ENCODE data around the gene FOXN1. TPM values are rescaled to one million over a fixed set of nuclear protein-coding genes. Genes with fewer than 3 reads are reported as not detected.

FOXN1 gene
- polyA plus RNA-seq, 1 of the 3 experiments (the other 2 are of a cell fraction) = not detected

DNA sequence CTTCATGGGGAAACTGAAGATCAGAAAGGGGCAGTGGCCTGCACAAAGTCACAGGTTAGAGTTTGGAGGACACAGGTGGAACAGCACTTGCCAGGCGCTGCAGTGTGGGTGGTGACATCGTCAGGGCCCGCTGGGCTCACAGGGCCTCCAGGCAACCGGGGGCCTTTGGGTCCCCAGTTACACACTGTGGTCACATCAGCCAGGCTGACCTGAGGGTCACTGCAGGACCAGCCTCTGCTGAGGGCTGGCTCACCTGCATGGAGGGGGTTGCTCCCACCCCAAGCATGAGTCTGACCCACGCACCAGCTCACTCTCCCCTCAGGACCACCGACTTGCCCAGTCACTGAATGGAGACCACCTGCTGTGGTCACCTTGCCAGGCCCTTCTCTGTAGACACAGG is 17.0 kb downstream of the FOXN1 start:
- no peak for DNase-seq
- Histone ChIP-seq H3K9ac (no peak overlapping the region), H3K79me2 (ENCODE audit: insufficient read depth) (no peaks in the 10 kb centered on the region), H3K9me2 (no peaks in the 10 kb centered on the region), H4K20me1 (ENCODE audit: insufficient read depth) (no peaks in the 10 kb centered on the region), H2AFZ (ENCODE audit: low read depth) (no peak overlapping the region), H3K36me3 (replicated peaks in 1 of 2; ENCODE audit: control insufficient read depth in 1 of 2, insufficient read depth in 2 of 2, low read length in 1 of 2) (no peaks in the 10 kb centered on the region), H3K27ac (ENCODE audit: low read depth in 2 of 2, low read length in 1 of 2) (no peak overlapping the region), H3K27me3 (ENCODE audit: insufficient read depth) (no peaks in the 10 kb centered on the region), H3K4me3 (ENCODE audit: low read depth in 2 of 2, low read length in 1 of 2) (no peak overlapping the region), H3K9me3 (no peaks in the 10 kb centered on the region), H3K4me1 (ENCODE audit: control insufficient read depth in 1 of 2, insufficient read depth in 2 of 2, low read depth in 1 of 2, low read length in 1 of 2) (peaks cover 0 to 6% of the 10 kb centered on the region in 2 experiments; a peak in 1 of 4 replicates), H3F3A (replicated peaks; ENCODE audit: insufficient read depth) (no peaks in the 10 kb centered on the region), H3K4me2 (no peak overlapping the region)
- ChIA-PET POLR2A (no interaction called here), CTCF (no interaction called here)
- no CpG with 5 or more reads among the region's 6 CpGs for WGBS (ENCODE audit: low lambda C conversion rate)
- TF ChIP-seq YY1 (IDR thresholded peaks at IDR 0.05; ENCODE audit: low read depth) (no peak), FOXJ3 (CRISPR knock-in tag; IDR thresholded peaks at IDR 0.05) (no peak), FOSL2 (IDR thresholded peaks at IDR 0.05; ENCODE audit: borderline replicate concordance, low read depth) (no peak), TAF1 (IDR thresholded peaks at IDR 0.05; ENCODE audit: borderline replicate concordance, low read depth, low read length) (no peak), FOXM1 (IDR thresholded peaks at IDR 0.05; ENCODE audit: low read depth) (no peak), RXRA (IDR thresholded peaks at IDR 0.05; ENCODE audit: borderline replicate concordance, low read depth) (no peak), RFX5 (IDR thresholded peaks at IDR 0.05; ENCODE audit: low read length) (no peak), GATA2 (CRISPR knock-in tag; IDR thresholded peaks at IDR 0.05) (no peak), EZH2phosphoT487 (IDR thresholded peaks at IDR 0.05; ENCODE audit: borderline replicate concordance, low read depth) (no peak), MXI1 (IDR thresholded peaks at IDR 0.05; ENCODE audit: low read depth, low read length) (no peak)
- TF ChIP-seq, protein P1, sequence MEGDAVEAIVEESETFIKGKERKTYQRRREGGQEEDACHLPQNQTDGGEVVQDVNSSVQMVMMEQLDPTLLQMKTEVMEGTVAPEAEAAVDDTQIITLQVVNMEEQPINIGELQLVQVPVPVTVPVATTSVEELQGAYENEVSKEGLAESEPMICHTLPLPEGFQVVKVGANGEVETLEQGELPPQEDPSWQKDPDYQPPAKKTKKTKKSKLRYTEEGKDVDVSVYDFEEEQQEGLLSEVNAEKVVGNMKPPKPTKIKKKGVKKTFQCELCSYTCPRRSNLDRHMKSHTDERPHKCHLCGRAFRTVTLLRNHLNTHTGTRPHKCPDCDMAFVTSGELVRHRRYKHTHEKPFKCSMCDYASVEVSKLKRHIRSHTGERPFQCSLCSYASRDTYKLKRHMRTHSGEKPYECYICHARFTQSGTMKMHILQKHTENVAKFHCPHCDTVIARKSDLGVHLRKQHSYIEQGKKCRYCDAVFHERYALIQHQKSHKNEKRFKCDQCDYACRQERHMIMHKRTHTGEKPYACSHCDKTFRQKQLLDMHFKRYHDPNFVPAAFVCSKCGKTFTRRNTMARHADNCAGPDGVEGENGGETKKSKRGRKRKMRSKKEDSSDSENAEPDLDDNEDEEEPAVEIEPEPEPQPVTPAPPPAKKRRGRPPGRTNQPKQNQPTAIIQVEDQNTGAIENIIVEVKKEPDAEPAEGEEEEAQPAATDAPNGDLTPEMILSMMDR (IDR thresholded peaks at IDR 0.05) = no peak

DNA sequence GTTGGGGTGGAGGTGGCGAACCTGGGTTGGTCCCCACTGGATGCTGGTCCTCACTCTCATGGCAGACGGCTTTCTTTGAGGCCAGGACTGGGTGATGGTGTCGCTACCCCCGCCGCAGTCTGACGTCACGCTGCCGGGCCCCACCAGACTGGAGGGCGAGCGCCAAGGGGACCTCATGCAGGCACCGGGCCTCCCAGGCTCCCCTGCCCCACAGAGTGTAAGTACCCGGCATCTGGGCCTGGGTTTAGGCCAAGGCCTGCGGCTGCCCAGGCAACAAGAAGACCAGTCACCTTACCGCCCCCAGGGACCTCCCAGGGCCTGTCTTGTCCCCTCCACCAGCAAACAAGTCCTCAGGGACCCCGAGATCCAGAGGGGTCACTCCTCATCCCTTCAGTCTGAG is 17.7 kb downstream of the FOXN1 start:
- Histone ChIP-seq H3K79me2 (ENCODE audit: insufficient read depth) (no peaks in the 10 kb centered on the region), H3K27me3 (ENCODE audit: insufficient read depth) (no peaks in the 10 kb centered on the region), H3F3A (replicated peaks; ENCODE audit: insufficient read depth) (no peaks in the 10 kb centered on the region), H3K27ac (ENCODE audit: low read depth in 2 of 2, low read length in 1 of 2) (no peak overlapping the region), H3K9me3 (no peaks in the 10 kb centered on the region), H2AFZ (ENCODE audit: low read depth) (no peak overlapping the region), H4K20me1 (ENCODE audit: insufficient read depth) (no peaks in the 10 kb centered on the region), H3K4me1 (ENCODE audit: control insufficient read depth in 1 of 2, insufficient read depth in 2 of 2, low read depth in 1 of 2, low read length in 1 of 2) (peaks cover 0 to 6% of the 10 kb centered on the region in 2 experiments; a peak in 1 of 4 replicates), H3K4me2 (no peak overlapping the region), H3K9ac (no peak overlapping the region), H3K4me3 (ENCODE audit: low read depth in 2 of 2, low read length in 1 of 2) (no peak overlapping the region), H3K9me2 (no peaks in the 10 kb centered on the region), H3K36me3 (replicated peaks in 1 of 2; ENCODE audit: control insufficient read depth in 1 of 2, insufficient read depth in 2 of 2, low read length in 1 of 2) (no peaks in the 10 kb centered on the region)
- ChIA-PET POLR2A (no interaction called here), CTCF (no interaction called here)
- TF ChIP-seq MEF2A (IDR thresholded peaks at IDR 0.05; ENCODE audit: borderline replicate concordance, low read depth) (no peak), FOXM1 (IDR thresholded peaks at IDR 0.05; ENCODE audit: low read depth) (no peak), POLR2AphosphoS5 (IDR thresholded peaks at IDR 0.05; ENCODE audit: low read depth, low read length) (no peak), YY1 (IDR thresholded peaks at IDR 0.05; ENCODE audit: low read depth) (no peak), SIN3A (IDR thresholded peaks at IDR 0.05; ENCODE audit: borderline replicate concordance, low read depth, low read length) (no peak), MXI1 (IDR thresholded peaks at IDR 0.05; ENCODE audit: low read depth, low read length) (no peak), EZH2phosphoT487 (IDR thresholded peaks at IDR 0.05; ENCODE audit: borderline replicate concordance, low read depth) (no peak), NRF1 (IDR thresholded peaks at IDR 0.05; ENCODE audit: low read depth, low read length) (no peak), FOXJ3 (CRISPR knock-in tag; IDR thresholded peaks at IDR 0.05) (no peak), CHD2 (IDR thresholded peaks at IDR 0.05; ENCODE audit: low read length, partially characterized antibody) (no peak), RXRA (IDR thresholded peaks at IDR 0.05; ENCODE audit: borderline replicate concordance, low read depth) (no peak), RFX5 (IDR thresholded peaks at IDR 0.05; ENCODE audit: low read length) (no peak), JUND (IDR thresholded peaks at IDR 0.05) (no peak), NFIC (IDR thresholded peaks at IDR 0.05; ENCODE audit: borderline replicate concordance) (no peak), EP300 (IDR thresholded peaks at IDR 0.05; ENCODE audit: borderline replicate concordance in 1 of 2, low read depth in 1 of 2, low read length in 1 of 2) (no peak), RAD21 (IDR thresholded peaks at IDR 0.05; ENCODE audit: low read length) (no peak)
- TF ChIP-seq, protein P2, sequence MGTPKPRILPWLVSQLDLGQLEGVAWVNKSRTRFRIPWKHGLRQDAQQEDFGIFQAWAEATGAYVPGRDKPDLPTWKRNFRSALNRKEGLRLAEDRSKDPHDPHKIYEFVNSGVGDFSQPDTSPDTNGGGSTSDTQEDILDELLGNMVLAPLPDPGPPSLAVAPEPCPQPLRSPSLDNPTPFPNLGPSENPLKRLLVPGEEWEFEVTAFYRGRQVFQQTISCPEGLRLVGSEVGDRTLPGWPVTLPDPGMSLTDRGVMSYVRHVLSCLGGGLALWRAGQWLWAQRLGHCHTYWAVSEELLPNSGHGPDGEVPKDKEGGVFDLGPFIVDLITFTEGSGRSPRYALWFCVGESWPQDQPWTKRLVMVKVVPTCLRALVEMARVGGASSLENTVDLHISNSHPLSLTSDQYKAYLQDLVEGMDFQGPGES (IDR thresholded peaks at IDR 0.05; ENCODE audit: low read depth, low read length) = no peak
- TF ChIP-seq, protein P3, sequence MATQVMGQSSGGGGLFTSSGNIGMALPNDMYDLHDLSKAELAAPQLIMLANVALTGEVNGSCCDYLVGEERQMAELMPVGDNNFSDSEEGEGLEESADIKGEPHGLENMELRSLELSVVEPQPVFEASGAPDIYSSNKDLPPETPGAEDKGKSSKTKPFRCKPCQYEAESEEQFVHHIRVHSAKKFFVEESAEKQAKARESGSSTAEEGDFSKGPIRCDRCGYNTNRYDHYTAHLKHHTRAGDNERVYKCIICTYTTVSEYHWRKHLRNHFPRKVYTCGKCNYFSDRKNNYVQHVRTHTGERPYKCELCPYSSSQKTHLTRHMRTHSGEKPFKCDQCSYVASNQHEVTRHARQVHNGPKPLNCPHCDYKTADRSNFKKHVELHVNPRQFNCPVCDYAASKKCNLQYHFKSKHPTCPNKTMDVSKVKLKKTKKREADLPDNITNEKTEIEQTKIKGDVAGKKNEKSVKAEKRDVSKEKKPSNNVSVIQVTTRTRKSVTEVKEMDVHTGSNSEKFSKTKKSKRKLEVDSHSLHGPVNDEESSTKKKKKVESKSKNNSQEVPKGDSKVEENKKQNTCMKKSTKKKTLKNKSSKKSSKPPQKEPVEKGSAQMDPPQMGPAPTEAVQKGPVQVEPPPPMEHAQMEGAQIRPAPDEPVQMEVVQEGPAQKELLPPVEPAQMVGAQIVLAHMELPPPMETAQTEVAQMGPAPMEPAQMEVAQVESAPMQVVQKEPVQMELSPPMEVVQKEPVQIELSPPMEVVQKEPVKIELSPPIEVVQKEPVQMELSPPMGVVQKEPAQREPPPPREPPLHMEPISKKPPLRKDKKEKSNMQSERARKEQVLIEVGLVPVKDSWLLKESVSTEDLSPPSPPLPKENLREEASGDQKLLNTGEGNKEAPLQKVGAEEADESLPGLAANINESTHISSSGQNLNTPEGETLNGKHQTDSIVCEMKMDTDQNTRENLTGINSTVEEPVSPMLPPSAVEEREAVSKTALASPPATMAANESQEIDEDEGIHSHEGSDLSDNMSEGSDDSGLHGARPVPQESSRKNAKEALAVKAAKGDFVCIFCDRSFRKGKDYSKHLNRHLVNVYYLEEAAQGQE (IDR thresholded peaks at IDR 0.05; ENCODE audit: low read depth, low read length) = no peak
- no peak for DNase-seq
- WGBS (ENCODE audit: low lambda C conversion rate) = 78% methylated on average over 10 of the region's 15 CpGs
